DMS114 treated with DMSO at 0.1 percent for 48 hours (cell line): Measurements from ENCODE around the gene PEX11B.

Experiments
- DNase-seq: peaks from one replicate; lab custom pipeline; 2025; ENCODE audit not compliant: unreplicated experiment; lab: John Stamatoyannopoulos, UW

PEX11B gene

DNA sequence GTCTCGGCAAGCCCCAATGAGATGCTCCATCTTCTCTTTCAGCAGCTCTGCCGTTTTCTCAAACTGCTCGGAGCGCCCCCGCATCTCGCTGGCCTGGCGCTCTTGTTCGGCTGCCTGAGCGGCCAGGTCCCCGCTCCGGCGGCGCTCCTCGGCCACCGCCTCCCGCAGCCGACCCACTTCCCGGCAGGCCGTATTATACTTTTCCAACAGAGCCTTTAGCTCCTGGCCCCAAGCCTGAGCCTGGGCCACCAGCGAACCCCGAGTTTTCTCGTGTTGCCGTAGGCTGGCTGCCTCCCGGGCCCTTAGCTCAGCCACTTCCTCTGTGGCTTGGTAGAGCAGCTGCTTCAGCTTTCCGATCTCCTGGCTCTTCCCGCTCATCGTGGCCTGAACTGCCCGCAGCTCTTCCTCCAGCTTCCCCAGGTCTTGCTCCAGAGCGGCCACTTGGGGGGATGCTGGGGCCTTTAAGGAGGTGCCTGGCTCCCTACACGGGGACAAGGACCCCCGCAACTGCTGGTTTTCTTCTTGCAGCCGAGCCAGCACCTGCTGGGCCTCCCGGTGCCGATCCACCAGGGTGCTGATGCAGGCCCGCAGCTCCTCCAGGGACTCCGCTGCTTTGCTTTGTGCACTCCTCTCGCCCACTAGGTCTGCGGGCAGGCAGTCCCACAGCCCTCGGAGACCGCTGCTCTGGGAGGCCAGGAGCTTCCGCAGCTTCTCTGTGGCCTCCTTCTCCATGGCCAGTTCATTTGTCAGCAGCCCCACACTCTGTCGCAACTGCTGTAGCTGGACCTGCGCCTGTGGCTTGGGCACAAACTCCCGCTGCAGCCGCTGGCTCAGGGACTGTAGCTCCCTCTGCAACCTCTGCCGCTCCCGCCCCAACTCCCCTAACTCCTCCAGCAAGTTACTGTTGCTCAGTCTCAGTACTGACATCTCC, 46.3 kb downstream of the PEX11B start:
- DNase-seq: no peak

DNA sequence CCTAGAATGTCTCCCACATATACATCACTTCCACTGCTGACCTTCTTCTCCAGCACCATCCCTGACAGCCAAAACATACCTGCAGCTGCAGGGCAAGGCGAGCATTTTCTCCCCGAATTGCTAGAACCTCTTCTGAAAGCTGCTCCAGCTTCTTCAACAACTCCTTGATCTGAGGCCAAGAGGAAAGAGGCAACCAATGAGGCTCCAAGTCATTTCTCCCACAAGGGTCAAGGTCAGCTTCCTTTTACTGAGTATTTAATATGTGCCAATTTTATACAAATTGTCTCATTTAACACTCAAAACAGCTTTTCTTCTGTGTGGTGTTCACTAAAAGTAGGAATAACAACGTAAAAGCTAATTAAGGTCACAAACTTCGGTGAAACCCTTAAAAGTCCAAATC, 50.3 kb downstream of the PEX11B start:
- DNase-seq: no peak

DNA sequence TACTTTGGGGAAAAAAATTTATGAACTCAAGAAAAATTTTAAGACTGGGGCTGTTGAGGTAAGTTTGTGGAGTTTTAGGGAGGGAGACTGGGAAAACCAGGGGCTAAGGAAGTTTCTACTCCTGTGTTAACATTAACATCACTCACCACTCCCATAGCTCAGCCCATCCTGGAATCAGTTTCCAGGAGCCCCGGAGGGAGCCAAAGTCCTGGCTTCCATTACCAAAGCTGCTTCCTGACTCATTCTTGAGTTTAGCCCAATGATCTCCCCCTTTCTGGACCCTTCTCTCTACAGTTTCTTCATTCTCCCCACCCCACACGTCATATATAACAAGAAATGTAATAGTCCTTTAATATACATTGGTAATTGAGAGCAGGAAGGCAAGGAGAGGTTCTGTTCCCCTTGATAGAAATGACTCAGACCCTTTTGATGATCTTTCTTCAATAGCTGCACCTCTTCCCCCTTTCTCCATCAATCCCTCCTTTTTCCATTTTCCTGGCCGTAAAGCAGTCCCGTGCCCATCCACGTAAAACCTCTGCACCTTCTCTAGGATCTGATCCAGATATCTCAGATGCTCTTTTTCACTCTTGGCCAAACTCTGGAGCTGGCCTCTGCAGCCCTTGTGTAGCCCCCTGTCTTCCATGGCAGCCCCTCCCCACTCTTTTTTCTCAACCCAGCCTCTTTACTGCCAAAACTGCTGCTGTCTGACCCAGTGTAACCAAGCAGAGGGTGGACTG, 55.1 kb downstream of the PEX11B start:
- DNase-seq: no peak
